Lower leg skin (tissue), 3 donors: ENCODE measurements around the gene DHRS11.

ENCODE experiments used
- CTCF ChIP-seq, 3 donors: fragments of 450-650 bp; IDR thresholded peaks; one replicate each; pipeline ENCODE4 v1.5.1; 2016; ENCODE audit warnings: antibody characterized with exemption in 3 of 3, mild to moderate bottlenecking in 3 of 3, moderate library complexity in 2 of 3
- POLR2A ChIP-seq, 2 donors: fragments of 450-650 bp; IDR thresholded peaks; one replicate each; pipeline ENCODE4 v1.6.1; 2016 to 2017; ENCODE audit warnings: antibody characterized with exemption in 2 of 2, mild to moderate bottlenecking in 1 of 2, moderate library complexity in 1 of 2

- no peak for TF ChIP-seq CTCF (IDR thresholded peaks at IDR 0.05)
- peak in 1 of 2 donors; percentile 70 for TF ChIP-seq POLR2A (IDR thresholded peaks at IDR 0.05)
These were observed 47.2 kb upstream of the DHRS11 start, which contains the start of gene GGNBP2 for GRCh38 chr17:36544307-36545076.
